Measurements from ENCODE around the gene SLC12A3. TPM values are rescaled to one million over a fixed set of nuclear protein-coding genes. Genes with fewer than 3 reads are reported as not detected.
A peak's percentile ranks its signal among the peaks of the same experiment; 100 is the strongest.

SLC12A3 gene
- total RNA-seq, 1 donor from 2014 or later: not detected

GRCh38 chr16:56824804-56825203, 40.2 kb upstream of the SLC12A3 start:
- Histone ChIP-seq H2AFZ (replicated peaks) (no peak overlapping the region), H3K36me3 (no peaks in the 10 kb centered on the region), H3F3A (ENCODE audit: low read depth) (peaks cover 16% of the 10 kb centered on the region), H3K27me3 (no peaks in the 10 kb centered on the region), H3K27ac (no peak overlapping the region), H3K4me3 (no peak overlapping the region), H3K79me2 (ENCODE audit: low read depth) (no peaks in the 10 kb centered on the region), H3K4me1 (peaks cover 24% of the 10 kb centered on the region), H4K20me1 (ENCODE audit: low read depth) (peaks cover 13% of the 10 kb centered on the region), H3K9ac (no peak overlapping the region), H3K4me2 (peak overlapping the region; percentile 34), H3K9me3 (ENCODE audit: low read depth) (no peaks in the 10 kb centered on the region)
- Mint-ChIP-seq H3K9me3 (no peaks in the 10 kb centered on the region), H3K27ac (peak overlapping the region; percentile 42), H3K4me3 (no peak overlapping the region), H3K27me3 (ENCODE audit: insufficient read depth, low read depth) (no peaks in the 10 kb centered on the region), H3K4me1 (peaks cover 19% of the 10 kb centered on the region), H3K36me3 (peaks cover 21% of the 10 kb centered on the region)
- no peak for DNase-seq (ENCODE audit: low spot score)
- TF ChIP-seq EZH2phosphoT487 (IDR thresholded peaks at IDR 0.05) (no peak), EZH2 (IDR thresholded peaks at IDR 0.05) (no peak), CTCF (IDR thresholded peaks at IDR 0.05) (no peak)

- no peak for DNase-seq (ENCODE audit: low spot score)
- TF ChIP-seq EZH2 (IDR thresholded peaks at IDR 0.05): no peak
- no peak for TF ChIP-seq CTCF (IDR thresholded peaks at IDR 0.05)
- Histone ChIP-seq H2AFZ (replicated peaks) (no peak overlapping the region), H3K27me3 (no peaks in the 10 kb centered on the region), H3K4me1 (peaks cover 24% of the 10 kb centered on the region), H3K4me3 (no peak overlapping the region), H3K79me2 (ENCODE audit: low read depth) (no peaks in the 10 kb centered on the region), H3K36me3 (no peaks in the 10 kb centered on the region), H4K20me1 (ENCODE audit: low read depth) (peaks cover 13% of the 10 kb centered on the region), H3K4me2 (no peak overlapping the region), H3K9ac (no peak overlapping the region), H3F3A (ENCODE audit: low read depth) (peaks cover 16% of the 10 kb centered on the region), H3K9me3 (ENCODE audit: low read depth) (no peaks in the 10 kb centered on the region), H3K27ac (no peak overlapping the region)
- H3K4me3 Mint-ChIP-seq: no peak overlapping the region
- peaks cover 21% of the 10 kb centered on the region for H3K36me3 Mint-ChIP-seq
- H3K4me1 Mint-ChIP-seq: peaks cover 19% of the 10 kb centered on the region
- H3K27ac Mint-ChIP-seq: no peak overlapping the region
- no peaks in the 10 kb centered on the region for H3K9me3 Mint-ChIP-seq
- H3K27me3 Mint-ChIP-seq (ENCODE audit: insufficient read depth, low read depth): no peaks in the 10 kb centered on the region
These were observed 39.2 kb upstream of the SLC12A3 start for GRCh38 chr16:56825826-56826225.

- no peaks in the 10 kb centered on the region for H3K27me3 Mint-ChIP-seq (ENCODE audit: insufficient read depth, low read depth)
- no peak overlapping the region for H3K27ac Mint-ChIP-seq
- H3K27ac ChIP-seq: no peak overlapping the region
- no peak overlapping the region for H3K4me3 Mint-ChIP-seq
- H3F3A ChIP-seq (ENCODE audit: low read depth): peaks cover 13% of the 10 kb centered on the region
- no peak for DNase-seq (ENCODE audit: low spot score)
- peaks cover 6% of the 10 kb centered on the region for H4K20me1 ChIP-seq (ENCODE audit: low read depth)
- H3K36me3 Mint-ChIP-seq: peaks cover 25% of the 10 kb centered on the region
- no peak overlapping the region for H2AFZ ChIP-seq (replicated peaks)
- H3K9me3 Mint-ChIP-seq: no peaks in the 10 kb centered on the region
- no peaks in the 10 kb centered on the region for H3K9me3 ChIP-seq (ENCODE audit: low read depth)
- no peak overlapping the region for H3K4me2 ChIP-seq
- no peaks in the 10 kb centered on the region for H3K36me3 ChIP-seq
- H3K27me3 ChIP-seq: no peaks in the 10 kb centered on the region
- peaks cover 13% of the 10 kb centered on the region for H3K4me1 ChIP-seq
- no peak overlapping the region for H3K9ac ChIP-seq
- H3K4me1 Mint-ChIP-seq: peaks cover 11% of the 10 kb centered on the region
- TF ChIP-seq CTCF (IDR thresholded peaks at IDR 0.05) (no peak), EZH2phosphoT487 (IDR thresholded peaks at IDR 0.05) (no peak), EZH2 (IDR thresholded peaks at IDR 0.05) (no peak)
- no peaks in the 10 kb centered on the region for H3K79me2 ChIP-seq (ENCODE audit: low read depth)
- H3K4me3 ChIP-seq: no peak overlapping the region
These were observed 36.4 kb upstream of the SLC12A3 start for GRCh38 chr16:56828647-56829046.
